AG20443 (cell line): Measurements from ENCODE around the gene ANKRD17.
"Not testable (repeated sequence)": the region's sequence is repeated elsewhere in the genome, so short reads cannot be mapped to it uniquely, and the experiment has no call there.

Experiments
- DNase-seq: peaks from one replicate; pipeline ENCODE4 v3.0.0; 2012; ENCODE audit warnings: low spot score, mixed read lengths

ANKRD17 gene

GRCh38 chr4:73258686-73259570 is at the start of gene ANKRD17:
Gene ANKRD17 (minus strand): TSS chr4:73258798. CDS start chr4:73258668, 130 bp downstream.
- peak; percentile 91 for DNase-seq

- DNase-seq: peak; percentile 14
These were observed 49.7 kb upstream of the ANKRD17 start for GRCh38 chr4:73308286-73308685.

GRCh38 chr4:73303711-73304110 is 45.1 kb upstream of the ANKRD17 start:
- no peak for DNase-seq

GRCh38 chr4:73299548-73300280 is 41.1 kb upstream of the ANKRD17 start:
- DNase-seq: no peak

GRCh38 chr4:73292661-73293060 is 34.1 kb upstream of the ANKRD17 start:
- not testable (repeated sequence) for DNase-seq

- DNase-seq: no peak
These were observed 23.4 kb upstream of the ANKRD17 start for GRCh38 chr4:73281982-73282381.

- DNase-seq: no peak
These were observed 22.8 kb upstream of the ANKRD17 start for GRCh38 chr4:73281396-73281795.

GRCh38 chr4:73277201-73277600 is 18.6 kb upstream of the ANKRD17 start:
- no peak for DNase-seq

GRCh38 chr4:73275318-73275654 is 16.7 kb upstream of the ANKRD17 start:
- no peak for DNase-seq

GRCh38 chr4:73272816-73273215 is 14.2 kb upstream of the ANKRD17 start:
- DNase-seq: no peak

GRCh38 chr4:73267050-73267449 is 8.5 kb upstream of the ANKRD17 start:
- DNase-seq: no peak

GRCh38 chr4:73259571-73260090 is 1.0 kb upstream of the ANKRD17 start:
- peak; percentile 22 for DNase-seq

GRCh38 chr4:73258436-73258685 is 237 bp downstream of the ANKRD17 start:
- DNase-seq: no peak

GRCh38 chr4:73257651-73258435 is 755 bp downstream of the ANKRD17 start:
- DNase-seq: peak; percentile 20

- peak; percentile 70 for DNase-seq
These were observed 1.4 kb downstream of the ANKRD17 start for GRCh38 chr4:73257234-73257633.

- not testable (repeated sequence) for DNase-seq
These were observed 2.8 kb downstream of the ANKRD17 start for GRCh38 chr4:73255847-73256246.

GRCh38 chr4:73252001-73252400 is 6.6 kb downstream of the ANKRD17 start:
- no peak for DNase-seq

GRCh38 chr4:73251384-73251783 is 7.2 kb downstream of the ANKRD17 start:
- no peak for DNase-seq

- DNase-seq: no peak
These were observed 8.0 kb downstream of the ANKRD17 start for GRCh38 chr4:73250642-73251041.

GRCh38 chr4:73248821-73249220 is 9.8 kb downstream of the ANKRD17 start:
- DNase-seq: no peak

- no peak for DNase-seq
These were observed 10.2 kb downstream of the ANKRD17 start for GRCh38 chr4:73248416-73248815.

GRCh38 chr4:73247100-73247499 is 11.5 kb downstream of the ANKRD17 start:
- DNase-seq: no peak

GRCh38 chr4:73245955-73246354 is 12.6 kb downstream of the ANKRD17 start:
- DNase-seq: no peak
